PFSK-1 (cell line): Measurements from ENCODE around the gene SRD5A2.

Source experiments
- FOXP2 ChIP-seq: optimal IDR thresholded peaks from 2 replicates; pipeline ENCODE3; 2011; ENCODE audit warnings: borderline replicate concordance, control low read depth, inconsistent platforms; ENCODE audit not compliant: insufficient read depth; ENCODE audit errors: extremely low read length, extremely low read depth
- POLR2AphosphoS5 ChIP-seq: IDR thresholded peaks from 2 replicates; pipeline ENCODE4 v1.6.1; 2012; ENCODE audit warnings: low read depth, mild to moderate bottlenecking, control low read depth, low read length, moderate library complexity
- REST ChIP-seq, 2 experiments: IDR thresholded peaks; 2 replicates each; pipeline versions ENCODE4 v1.6.1 to v1.8.0; 2011 to 2012; ENCODE audit warnings: low read depth in 2 of 2, low read length in 2 of 2, control low read depth in 1 of 2, inconsistent platforms in 1 of 2, mild to moderate bottlenecking in 1 of 2, moderate library complexity in 1 of 2; ENCODE audit not compliant: insufficient read depth in 1 of 2
- SIN3A ChIP-seq: IDR thresholded peaks from 2 replicates; pipeline ENCODE4 v1.6.1; 2012; ENCODE audit warnings: mild to moderate bottlenecking, low read length, moderate library complexity, borderline replicate concordance; ENCODE audit not compliant: insufficient read depth
- TAF1 ChIP-seq: IDR thresholded peaks from 2 replicates; pipeline ENCODE4 v1.6.1; 2012; ENCODE audit warnings: low read length, control low read depth, borderline replicate concordance; ENCODE audit not compliant: insufficient read depth

SRD5A2 gene

DNA sequence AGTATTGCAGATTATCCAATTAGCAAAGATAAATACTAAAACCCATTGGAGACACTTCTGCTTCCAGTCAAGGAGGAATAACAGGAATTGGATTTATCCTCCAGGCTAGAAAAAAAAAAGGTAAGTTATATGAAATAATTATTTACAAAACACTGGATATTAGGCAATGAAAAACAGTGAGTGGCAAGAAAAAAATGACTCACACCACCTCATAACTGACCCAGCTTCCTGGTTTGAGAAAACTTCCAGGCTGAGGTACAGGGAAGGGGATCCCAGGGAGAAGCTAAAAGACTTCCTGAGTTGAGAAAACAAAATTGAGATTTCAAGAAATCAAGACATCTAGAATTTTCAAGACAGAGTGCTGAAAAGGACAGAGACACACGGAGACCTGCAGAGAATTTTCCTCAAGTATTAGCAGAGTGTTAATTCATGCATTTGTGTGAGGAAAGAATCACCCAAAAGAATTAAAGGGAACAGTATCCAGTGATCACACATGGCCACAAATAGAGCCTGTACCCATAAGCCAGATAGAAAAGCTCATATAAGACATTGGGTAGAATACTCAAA, 17.4 kb downstream of the SRD5A2 start:
- TF ChIP-seq TAF1 (no peak), REST (IDR thresholded peaks at IDR 0.05; ENCODE audit: insufficient read depth in 1 of 2, low read depth in 2 of 2, low read length in 2 of 2) (no peak), FOXP2 (no peak)

GRCh38 chr2:31561823-31562222, 18.9 kb downstream of the SRD5A2 start:
- TF ChIP-seq SIN3A (no peak), REST (IDR thresholded peaks at IDR 0.05; ENCODE audit: insufficient read depth in 1 of 2, low read depth in 2 of 2, low read length in 2 of 2) (no peak), TAF1 (no peak), FOXP2 (no peak), POLR2AphosphoS5 (no peak)

DNA sequence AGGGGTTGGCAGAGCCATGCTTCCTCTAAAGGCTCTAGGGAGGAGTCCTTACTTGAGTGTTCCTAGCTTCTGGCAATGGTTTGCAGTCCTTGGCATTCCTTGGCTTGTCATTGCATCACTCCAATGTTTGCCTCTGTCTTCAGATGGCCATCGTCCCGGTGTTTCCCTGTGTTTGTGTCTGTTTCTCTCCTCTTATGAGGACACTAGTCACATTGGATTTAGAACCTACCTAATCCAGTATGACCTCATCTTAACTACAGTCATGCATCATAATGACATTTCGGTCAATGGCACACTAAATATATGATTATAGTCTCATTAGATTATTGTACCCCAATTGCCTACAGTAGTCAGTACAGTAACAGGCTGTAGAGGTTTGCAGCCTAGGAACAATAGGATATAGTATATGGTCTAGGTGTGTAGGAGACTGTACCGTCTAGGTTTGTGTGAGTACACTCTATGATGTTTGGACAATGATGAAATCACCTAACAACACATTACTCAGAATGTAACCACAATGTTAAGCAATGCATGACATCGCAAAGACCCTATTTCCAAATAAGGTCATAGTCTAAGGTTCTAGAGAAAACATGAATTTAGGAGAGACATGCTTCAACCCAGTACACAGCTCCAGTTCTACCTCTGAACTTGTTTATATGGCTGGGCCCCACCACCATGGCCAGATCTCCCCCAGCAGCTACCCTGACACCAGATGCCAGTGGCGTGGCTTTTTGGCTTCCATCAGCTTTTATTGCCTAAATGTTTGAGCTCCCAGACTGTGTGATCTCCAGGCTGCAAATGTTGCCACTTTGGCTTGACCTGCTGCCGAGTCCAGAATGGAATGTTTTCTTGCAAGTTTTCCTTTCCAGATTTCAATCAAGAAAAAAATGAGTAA, 22.1 kb downstream of the SRD5A2 start:
- TF ChIP-seq POLR2AphosphoS5 (no peak), TAF1 (no peak), FOXP2 (no peak), REST (IDR thresholded peaks at IDR 0.05; ENCODE audit: insufficient read depth in 1 of 2, low read depth in 2 of 2, low read length in 2 of 2) (no peak)

- no peak for TF ChIP-seq SIN3A
- TF ChIP-seq POLR2AphosphoS5, result no peak
- TF ChIP-seq REST (IDR thresholded peaks at IDR 0.05; ENCODE audit: insufficient read depth in 1 of 2, low read depth in 2 of 2, low read length in 2 of 2), result no peak
- no peak for TF ChIP-seq TAF1
- no peak for TF ChIP-seq FOXP2
These were observed 23.8 kb downstream of the SRD5A2 start for GRCh38 chr2:31556940-31557339.
